CD8-positive, alpha-beta memory T cell (primary cell): ENCODE measurements around the gene CLDND2. TPM values are rescaled to one million over a fixed set of nuclear protein-coding genes. Genes with fewer than 3 reads are reported as not detected.

Experiments used
- CTCF ChIA-PET: fragments of 350-600 bp; sonication (Branson Sonifier 250); formaldehyde crosslinking; loops from one replicate; lab custom pipeline; 2021; ENCODE audit warnings: antibody characterized with exemption; lab: Charles Lee
- POLR2A ChIA-PET: fragments of 350-600 bp; sonication (Branson Sonifier 250); formaldehyde crosslinking; loops from one replicate; lab custom pipeline; 2021; ENCODE audit warnings: antibody characterized with exemption; lab: Charles Lee
- DNase-seq, 5 donors: peaks; one replicate each; pipeline versions ENCODE4 v3.0.0 to v3.0.0-alpha.2; 2020 to 2022; ENCODE audit warnings: mixed read lengths in 1 of 5
- H3K27ac ChIP-seq: one replicate; pipeline ENCODE4 v1.7.0; 2013; ENCODE audit warnings: low read depth, mild to moderate bottlenecking, low read length, moderate library complexity
- H3K27me3 ChIP-seq: 2 replicates; pipeline ENCODE4 v1.7.0; 2013; ENCODE audit warnings: low read length, mild to moderate bottlenecking; ENCODE audit not compliant: insufficient read depth, poor library complexity, severe bottlenecking
- H3K36me3 ChIP-seq: 2 replicates; pipeline ENCODE4 v1.7.0; 2013; ENCODE audit warnings: mild to moderate bottlenecking, low read length, moderate library complexity; ENCODE audit not compliant: insufficient read depth
- H3K4me1 ChIP-seq: 2 replicates; pipeline ENCODE4 v1.7.0; 2013; ENCODE audit warnings: mild to moderate bottlenecking, low read length, moderate library complexity; ENCODE audit not compliant: insufficient read depth
- H3K4me3 ChIP-seq: 2 replicates; pipeline ENCODE4 v1.7.0; 2013; ENCODE audit warnings: mild to moderate bottlenecking, low read length
- H3K9me3 ChIP-seq: 2 replicates; pipeline ENCODE4 v1.7.0; 2013; ENCODE audit warnings: mild to moderate bottlenecking, low read length
- H3K27ac Mint-ChIP-seq, 8 donors: one replicate each; pipeline ENCODE4 v1.8.0; 2020 to 2021; ENCODE audit warnings: mixed read lengths in 8 of 8, mild to moderate bottlenecking in 6 of 8, inconsistent platforms in 3 of 8, moderate library complexity in 3 of 8
- H3K27me3 Mint-ChIP-seq, 2 donors: one replicate each; pipeline ENCODE4 v1.8.0; 2020 to 2021; ENCODE audit warnings: mixed read lengths in 2 of 2, mild to moderate bottlenecking in 1 of 2, moderate library complexity in 1 of 2
- H3K36me3 Mint-ChIP-seq, 3 donors: one replicate each; pipeline ENCODE4 v1.8.0; 2020 to 2021; ENCODE audit warnings: mixed read lengths in 3 of 3, inconsistent platforms in 1 of 3, mild to moderate bottlenecking in 1 of 3
- H3K4me1 Mint-ChIP-seq, 3 donors: one replicate each; pipeline ENCODE4 v1.8.0; 2020 to 2021; ENCODE audit warnings: mixed read lengths in 3 of 3, inconsistent platforms in 1 of 3, mild to moderate bottlenecking in 1 of 3
- H3K4me3 Mint-ChIP-seq, 7 donors: one replicate each; pipeline ENCODE4 v1.8.0; 2020 to 2021; ENCODE audit warnings: mixed read lengths in 7 of 7, mild to moderate bottlenecking in 6 of 7, moderate library complexity in 4 of 7, inconsistent platforms in 2 of 7
- H3K9me3 Mint-ChIP-seq, 5 donors: one replicate each; pipeline ENCODE4 v1.8.0; 2020 to 2022; ENCODE audit warnings: mixed read lengths in 5 of 5, mild to moderate bottlenecking in 3 of 5, moderate library complexity in 2 of 5, inconsistent platforms in 1 of 5
- polyA plus RNA-seq: library from polyadenylated mRNA; unstranded; fragments of 300-500 nt; fragmentation: Illumina TruSeq; gene quantifications from one replicate; pipeline ENCODE4 v1.2.3, GENCODE V29; 2021
- total RNA-seq, 2 experiments: library from RNA; stranded (reverse); gene quantifications; one replicate each; pipeline ENCODE4 v1.2.3, GENCODE V29; 2021

Gene CLDND2
- total and polyA plus RNA-seq, 3 experiments from 2014 or later, result 1.5 to 25.0 (median 24.9) TPM

- no peak overlapping the region for H3K27ac ChIP-seq
- no peaks in the 10 kb centered on the region for H3K9me3 ChIP-seq
- no peaks in the 10 kb centered on the region for H3K36me3 ChIP-seq
- peaks cover 55 to 73% (median 66%) of the 10 kb centered on the region in 3 donors for H3K4me1 Mint-ChIP-seq
- H3K4me1 ChIP-seq, result peaks cover 44% of the 10 kb centered on the region
- no peak for DNase-seq
- H3K4me3 ChIP-seq, result no peak overlapping the region
- H3K4me3 Mint-ChIP-seq, result no peak overlapping the region
- POLR2A ChIA-PET, result interaction anchor here (0.6 to 1.2 kb wide), 3 partner anchors 9 to 17 kb away, joined by 4 to 7 read pairs (median 5); no protein-coding TSS in a partner anchor
- H3K27ac Mint-ChIP-seq, result peak overlapping the region in 1 of 8 donors; percentile 17
- peaks cover 0 to 3% (median 0%) of the 10 kb centered on the region in 5 donors for H3K9me3 Mint-ChIP-seq
- no peaks in the 10 kb centered on the region for H3K27me3 ChIP-seq
- CTCF ChIA-PET, result interaction anchor here (1.6 kb wide), 1 partner anchor 10 kb away, joined by 5 read pairs; the partner anchor contains the start of gene LIM2
- H3K27me3 Mint-ChIP-seq, result no peaks in the 10 kb centered on the region
- H3K36me3 Mint-ChIP-seq, result peaks cover 0 to 1% (median 0%) of the 10 kb centered on the region in 3 donors
Observed at GRCh38 chr19:51377422-51377821, 8.6 kb upstream of the CLDND2 start.

DNA sequence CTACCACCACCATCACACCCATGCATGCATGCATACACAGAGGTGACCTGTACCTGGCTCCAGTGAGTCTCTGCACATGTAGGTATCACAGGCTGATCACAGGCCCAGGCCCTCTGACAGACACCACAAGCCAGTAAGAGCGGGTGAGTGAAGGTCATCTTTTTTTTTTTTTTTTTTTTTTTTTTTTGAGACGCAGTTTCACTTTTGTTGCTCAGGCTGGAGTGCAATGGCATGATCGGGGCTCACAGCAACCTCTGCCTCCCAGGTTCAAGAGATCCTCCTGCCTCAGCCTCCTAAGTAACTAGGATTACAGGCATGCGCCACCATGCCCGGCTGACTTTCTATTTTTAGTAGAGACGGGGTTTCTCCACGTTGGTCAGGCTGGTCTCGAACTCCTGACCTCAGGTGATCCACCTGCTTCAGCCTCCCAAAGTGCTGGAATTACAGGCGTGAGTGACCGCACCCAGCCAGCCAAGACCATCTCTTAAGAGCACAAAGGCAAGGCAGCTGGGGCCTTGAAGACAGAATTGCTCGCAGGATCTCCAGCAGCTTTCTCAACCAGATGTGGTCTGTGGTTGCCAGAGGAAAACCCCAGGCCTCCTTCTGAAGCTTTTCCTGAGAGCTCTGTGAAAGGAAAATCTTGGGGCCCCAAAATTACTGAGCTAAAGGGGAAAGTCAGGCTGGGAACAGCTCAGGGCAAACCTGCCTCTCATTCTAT, 6.9 kb upstream of the CLDND2 start:
- H3K9me3 Mint-ChIP-seq, result no peaks in the 10 kb centered on the region
- peak overlapping the region; percentile 55 to 88 (median 78) for H3K4me3 Mint-ChIP-seq
- peak in 3 of 5 donors; percentile 45 to 66 (median 50) for DNase-seq
- CTCF ChIA-PET, result interaction anchor here (0.9 kb wide), 1 partner anchor 46 kb away, joined by 3 read pairs; no protein-coding TSS in a partner anchor
- POLR2A ChIA-PET, result no interaction called here
- peaks cover 66 to 82% (median 81%) of the 10 kb centered on the region in 3 donors for H3K4me1 Mint-ChIP-seq
- peak overlapping the region; percentile 84 to 100 (median 94) for H3K27ac Mint-ChIP-seq
- Histone ChIP-seq H3K27me3 (no peaks in the 10 kb centered on the region), H3K4me3 (no peak overlapping the region), H3K36me3 (no peaks in the 10 kb centered on the region), H3K9me3 (no peaks in the 10 kb centered on the region), H3K4me1 (peaks cover 51% of the 10 kb centered on the region), H3K27ac (no peak overlapping the region)
- peaks cover 0 to 12% (median 3%) of the 10 kb centered on the region in 3 donors for H3K36me3 Mint-ChIP-seq
- H3K27me3 Mint-ChIP-seq, result peaks cover 0 to under 1% of the 10 kb centered on the region in 2 donors

DNA sequence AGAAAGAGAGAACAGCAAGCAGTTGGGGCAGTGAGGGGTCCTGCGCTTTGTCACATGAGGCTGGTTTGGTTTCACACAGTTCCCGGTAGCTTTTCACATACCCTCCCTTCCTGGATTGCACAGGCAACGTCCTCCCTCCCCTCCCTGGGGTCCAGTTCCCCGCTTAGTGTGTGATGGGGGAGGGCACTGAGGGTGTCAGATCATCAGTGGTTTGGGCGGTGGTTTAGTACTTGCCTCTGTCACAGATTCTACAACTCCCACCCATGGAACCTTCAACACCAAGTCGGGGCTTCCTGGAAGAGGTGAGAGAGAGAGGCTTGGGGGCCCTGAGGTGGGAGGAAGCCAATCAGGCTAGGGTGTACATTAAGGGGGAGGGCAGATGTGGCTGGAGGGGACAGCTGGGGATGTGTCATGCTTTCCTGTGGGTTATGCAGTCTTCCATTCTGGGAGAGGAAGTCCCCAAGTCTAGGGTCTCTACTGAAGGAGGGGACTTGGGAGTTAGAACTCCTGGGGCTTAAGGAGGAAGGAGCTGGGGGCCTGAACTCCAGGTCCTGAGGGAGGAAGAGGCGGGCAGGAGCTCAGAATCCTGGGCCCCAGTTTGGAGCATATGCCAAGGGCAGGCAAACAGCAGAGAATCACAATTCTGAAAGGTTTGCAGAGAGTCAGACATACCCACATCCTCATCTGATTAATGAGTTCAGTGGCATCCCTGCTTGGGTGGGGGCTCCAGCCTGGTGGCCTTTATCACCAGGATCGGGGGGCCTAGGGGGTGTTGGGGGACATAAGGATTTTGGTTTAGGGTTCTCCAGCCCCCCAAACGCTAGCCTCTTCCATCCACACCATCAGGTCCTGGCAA, 4.1 kb upstream of the CLDND2 start, which contains the start of gene NKG7:
Gene NKG7 (minus strand): TSS at position 6 of the 856 bp plus-strand sequence. CDS start 119 bp downstream, outside the sequence.
- DNase-seq, result peak; percentile 47 to 93 (median 69)
- H3K4me1 ChIP-seq, result peaks cover 63% of the 10 kb centered on the region
- no peaks in the 10 kb centered on the region for H3K27me3 ChIP-seq
- Mint-ChIP-seq H3K27me3 (peaks cover 0 to 3% of the 10 kb centered on the region in 2 donors), H3K4me1 (peaks cover 69 to 90% (median 80%) of the 10 kb centered on the region in 3 donors), H3K27ac (peak within 1 kb of the TSS; percentile 90 to 100 (median 98)), H3K36me3 (peaks cover 0 to 12% (median 3%) of the 10 kb centered on the region in 3 donors), H3K9me3 (no peaks in the 10 kb centered on the region), H3K4me3 (peak within 1 kb of the TSS; percentile 83 to 99 (median 95))
- ChIA-PET CTCF (interaction anchor here (1.1 to 1.9 kb wide), 5 partner anchors 21 to 67 kb away, joined by 3 to 6 read pairs (median 4); no protein-coding TSS in a partner anchor), POLR2A (interaction anchor here (1.3 to 2.3 kb wide), 3 partner anchors 22 to 69 kb away, joined by 5 to 17 read pairs (median 5); no protein-coding TSS in a partner anchor)
- no peaks in the 10 kb centered on the region for H3K9me3 ChIP-seq
- H3K27ac ChIP-seq, result peak within 1 kb of the TSS; percentile 76
- no peaks in the 10 kb centered on the region for H3K36me3 ChIP-seq
- H3K4me3 ChIP-seq, result peak within 1 kb of the TSS; percentile 54

GRCh38 chr19:51372021-51372648, 3.3 kb upstream of the CLDND2 start:
- Mint-ChIP-seq H3K9me3 (no peaks in the 10 kb centered on the region), H3K27ac (peak overlapping the region; percentile 90 to 100 (median 98)), H3K27me3 (peaks cover 0 to 4% of the 10 kb centered on the region in 2 donors), H3K36me3 (peaks cover 0 to 16% (median 3%) of the 10 kb centered on the region in 3 donors), H3K4me3 (peak overlapping the region; percentile 83 to 99 (median 95)), H3K4me1 (peaks cover 72 to 96% (median 84%) of the 10 kb centered on the region in 3 donors)
- Histone ChIP-seq H3K27me3 (no peaks in the 10 kb centered on the region), H3K27ac (peak overlapping the region; percentile 76), H3K4me3 (peak overlapping the region; percentile 54), H3K4me1 (peaks cover 63% of the 10 kb centered on the region), H3K36me3 (no peaks in the 10 kb centered on the region), H3K9me3 (no peaks in the 10 kb centered on the region)
- DNase-seq, result no peak
- ChIA-PET CTCF (interaction anchor here (0.9 to 1.9 kb wide), 7 partner anchors 10 to 67 kb away, joined by 3 to 6 read pairs (median 4); partner anchors contain the start of gene VSIG10L), POLR2A (interaction anchor here (1.3 to 2.3 kb wide), 3 partner anchors 22 to 70 kb away, joined by 5 to 17 read pairs (median 5); no protein-coding TSS in a partner anchor)

GRCh38 chr19:51371186-51371690, 2.4 kb upstream of the CLDND2 start:
- Mint-ChIP-seq H3K9me3 (no peaks in the 10 kb centered on the region), H3K27ac (peak overlapping the region; percentile 90 to 100 (median 98)), H3K4me3 (peak overlapping the region; percentile 83 to 99 (median 95)), H3K27me3 (peaks cover 0 to 5% of the 10 kb centered on the region in 2 donors), H3K36me3 (peaks cover 0 to 22% (median 3%) of the 10 kb centered on the region in 3 donors), H3K4me1 (peaks cover 71 to 97% (median 79%) of the 10 kb centered on the region in 3 donors)
- Histone ChIP-seq H3K27ac (peak overlapping the region; percentile 76), H3K27me3 (no peaks in the 10 kb centered on the region), H3K36me3 (no peaks in the 10 kb centered on the region), H3K4me1 (peaks cover 61% of the 10 kb centered on the region), H3K9me3 (no peaks in the 10 kb centered on the region), H3K4me3 (peak overlapping the region; percentile 54)
- POLR2A ChIA-PET, result interaction anchor here (2.3 kb wide), 1 partner anchor 23 kb away, joined by 17 read pairs; no protein-coding TSS in a partner anchor
- CTCF ChIA-PET, result interaction anchor here (1.5 kb wide), 1 partner anchor 29 kb away, joined by 5 read pairs; the partner anchor contains the start of gene VSIG10L
- DNase-seq, result no peak

GRCh38 chr19:51370230-51370629, 1.4 kb upstream of the CLDND2 start:
- CTCF ChIA-PET, result no interaction called here
- Histone ChIP-seq H3K36me3 (no peaks in the 10 kb centered on the region), H3K9me3 (no peaks in the 10 kb centered on the region), H3K27me3 (no peaks in the 10 kb centered on the region), H3K4me3 (peak overlapping the region; percentile 54), H3K4me1 (peaks cover 57% of the 10 kb centered on the region), H3K27ac (peak overlapping the region; percentile 76)
- H3K4me1 Mint-ChIP-seq, result peaks cover 67 to 94% (median 77%) of the 10 kb centered on the region in 3 donors
- H3K4me3 Mint-ChIP-seq, result peak overlapping the region; percentile 83 to 99 (median 95)
- POLR2A ChIA-PET, result interaction anchor here (1.3 kb wide), 2 partner anchors 10 to 25 kb away, joined by 3 to 8 read pairs; no protein-coding TSS in a partner anchor
- H3K27me3 Mint-ChIP-seq, result peaks cover 0 to 7% of the 10 kb centered on the region in 2 donors
- H3K27ac Mint-ChIP-seq, result peak overlapping the region; percentile 90 to 100 (median 98)
- peaks cover 0 to 25% (median 3%) of the 10 kb centered on the region in 3 donors for H3K36me3 Mint-ChIP-seq
- H3K9me3 Mint-ChIP-seq, result no peaks in the 10 kb centered on the region
- DNase-seq, result no peak
